Suprapubic skin (tissue), 4 donors: ENCODE data around the gene C5orf47.

Experiments used
- CTCF ChIP-seq, 2 donors: fragments of 200-600 bp in 1 of 2; fragments of 450-650 bp in 1 of 2; sonication (generic) in 1 of 2; IDR thresholded peaks; one replicate each; pipeline ENCODE4 v1.5.1; 2016 to 2019; ENCODE audit warnings: antibody characterized with exemption in 2 of 2, mild to moderate bottlenecking in 1 of 2, moderate library complexity in 1 of 2
- EP300 ChIP-seq: sonication (generic); formaldehyde crosslinking; IDR thresholded peaks from one replicate; pipeline ENCODE4 v1.6.1; 2017; ENCODE audit warnings: antibody characterized with exemption
- POLR2A ChIP-seq, 2 donors: fragments of 450-650 bp; IDR thresholded peaks; one replicate each; pipeline ENCODE4 v1.6.1; 2017; ENCODE audit warnings: antibody characterized with exemption in 2 of 2, mild to moderate bottlenecking in 2 of 2, moderate library complexity in 2 of 2
- POLR2AphosphoS5 ChIP-seq, 3 donors: sonication (generic); formaldehyde crosslinking; IDR thresholded peaks; one replicate each; pipeline ENCODE4 v1.6.1; 2017; ENCODE audit warnings: antibody characterized with exemption in 3 of 3

DNA sequence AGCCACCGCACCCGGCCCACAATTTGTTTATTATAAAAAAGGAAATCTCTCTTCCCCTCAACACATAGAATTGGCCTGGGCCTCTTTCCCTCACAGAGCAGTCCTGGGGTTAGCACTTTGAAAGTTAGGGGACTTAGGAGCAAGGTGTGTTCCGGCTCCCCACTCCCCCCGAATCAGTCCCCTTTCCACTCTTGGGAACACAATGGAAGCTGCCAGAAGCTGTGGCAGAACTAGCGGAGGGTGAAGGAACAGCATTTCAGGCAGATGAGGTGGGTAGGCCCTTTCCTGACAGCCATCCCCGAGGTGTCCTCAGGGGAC lies 16.4 kb upstream of the C5orf47 start:
- TF ChIP-seq EP300 (no peak), CTCF (IDR thresholded peaks at IDR 0.05) (no peak), POLR2AphosphoS5 (IDR thresholded peaks at IDR 0.05) (no peak), POLR2A (IDR thresholded peaks at IDR 0.05) (no peak)
